Measurements from ENCODE around the gene CACNA2D3.

The CACNA2D3 gene

DNA sequence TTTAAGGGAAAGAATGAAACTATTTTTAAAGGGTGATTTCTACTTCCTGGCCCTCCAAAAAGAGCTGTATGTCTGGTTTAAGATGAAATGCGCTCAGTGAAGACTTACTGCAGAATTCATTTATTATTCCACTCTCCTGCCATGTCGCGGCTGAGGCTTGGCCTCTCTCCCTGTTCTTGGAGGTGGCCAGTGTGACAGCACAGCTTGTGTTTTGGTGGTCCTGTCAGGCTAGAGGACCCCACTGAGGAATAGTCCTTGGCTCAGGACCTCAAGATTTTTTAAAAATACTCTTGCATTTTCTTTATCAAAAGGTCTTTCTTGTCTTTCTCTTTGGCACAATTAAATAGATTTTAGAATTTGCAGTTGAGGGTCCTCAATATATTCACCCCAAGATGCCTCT lies 421.1 kb downstream of the CACNA2D3 start:
- no peak for DNase-seq

DNA sequence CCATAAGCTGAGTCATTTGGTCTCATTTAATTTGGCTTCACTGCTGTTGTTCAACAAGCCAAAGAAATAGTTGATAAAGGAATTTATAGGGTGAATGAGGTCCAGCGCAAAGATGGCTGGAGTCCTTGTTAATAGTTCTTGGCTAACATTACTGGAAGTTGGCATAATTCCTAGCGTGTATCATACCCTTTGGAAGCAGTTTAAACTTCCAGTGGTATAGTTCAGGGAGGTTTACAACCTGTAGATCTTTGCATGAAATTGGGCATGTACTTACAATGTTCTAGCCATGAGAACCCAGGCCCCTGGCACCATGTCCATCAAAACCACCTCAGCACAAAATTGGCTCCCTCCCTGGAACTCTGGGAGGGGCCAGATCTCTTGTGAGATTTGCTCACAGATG lies 424.7 kb downstream of the CACNA2D3 start:
- no peak for DNase-seq

DNA sequence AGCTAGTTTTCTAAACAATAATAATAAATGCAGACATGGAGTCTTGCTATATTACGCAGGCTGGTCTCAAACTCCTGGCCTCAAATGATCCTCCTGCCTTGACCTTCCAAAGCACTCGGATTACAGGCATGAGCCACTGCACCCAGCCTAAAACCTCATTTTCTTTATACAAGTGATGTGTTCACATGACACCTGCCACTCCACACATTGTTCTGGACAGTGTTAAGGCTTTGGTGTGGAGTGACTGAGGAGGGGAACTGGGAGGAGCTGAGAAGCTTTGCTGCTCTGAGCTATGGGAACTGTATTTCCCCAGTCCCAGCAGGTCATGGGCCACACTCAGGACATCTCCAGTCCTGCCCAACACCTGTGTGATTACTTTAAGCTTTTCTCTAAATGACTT lies 425.5 kb downstream of the CACNA2D3 start:
- no peak for DNase-seq

DNA sequence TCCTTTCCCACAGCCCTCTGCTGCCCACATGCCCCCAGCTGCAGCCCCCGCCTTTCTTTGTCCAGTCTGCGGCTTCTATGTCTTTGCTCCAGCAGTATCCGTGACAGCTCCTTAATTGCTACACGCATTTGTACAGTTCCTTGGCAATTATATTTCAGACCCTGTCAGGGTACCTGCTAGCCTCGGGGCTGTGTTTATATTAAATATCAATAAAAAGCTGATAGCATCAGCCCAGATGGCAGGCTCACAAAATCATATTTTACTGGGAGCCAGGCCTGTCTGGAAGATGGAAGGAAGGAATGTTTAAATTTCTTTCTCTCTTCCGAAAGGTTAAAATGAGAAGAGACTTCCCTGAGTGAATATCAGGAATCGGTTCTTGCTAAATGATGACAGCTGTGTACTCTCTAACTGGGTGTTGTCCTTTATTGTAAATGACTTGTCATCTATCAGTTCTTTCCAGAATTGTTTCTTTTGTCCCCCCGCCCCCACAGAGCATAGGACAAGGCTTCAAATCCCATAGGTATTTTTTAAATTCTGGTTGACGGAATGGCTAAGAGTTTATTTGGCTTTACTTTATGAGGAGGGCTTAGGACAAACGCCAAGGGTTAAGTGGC lies 427.4 kb downstream of the CACNA2D3 start:
- DNase-seq = no peak

DNA sequence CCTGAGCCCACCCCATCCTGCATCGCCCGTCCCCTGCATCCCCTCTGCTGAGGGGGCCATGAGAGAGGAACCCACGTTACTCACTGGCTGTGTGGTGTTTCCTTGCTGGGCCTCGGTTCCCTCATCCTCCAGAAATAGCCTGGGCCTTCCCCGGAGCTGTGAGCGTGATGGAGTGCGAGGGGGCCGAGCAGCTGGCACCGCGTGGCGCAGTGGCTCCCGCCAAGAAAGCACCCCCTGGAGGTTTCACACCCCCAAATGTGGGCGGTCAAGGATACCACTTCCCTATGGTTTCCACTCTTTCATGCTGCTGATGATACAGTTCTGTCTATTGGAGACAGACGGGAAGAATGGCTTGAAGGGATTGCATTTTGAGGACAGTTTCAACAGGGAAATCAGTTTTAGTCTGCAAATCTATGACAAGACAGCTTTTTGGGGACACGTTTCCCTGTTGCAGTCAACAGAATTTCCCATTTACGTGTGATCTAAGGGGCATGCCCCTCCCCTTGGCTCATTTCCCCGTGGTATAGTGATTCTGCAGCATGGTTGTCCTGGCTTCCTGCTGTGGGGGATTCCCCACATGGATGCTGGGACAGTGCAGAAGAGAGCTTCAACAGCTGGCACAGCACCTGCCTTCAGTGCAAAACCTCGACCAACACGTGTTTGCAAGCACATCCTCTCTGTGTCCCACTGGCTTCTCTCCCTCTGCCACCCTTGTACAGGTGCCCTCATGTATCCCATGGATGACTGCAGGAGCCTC lies 428.0 kb downstream of the CACNA2D3 start:
- no peak for DNase-seq

DNA sequence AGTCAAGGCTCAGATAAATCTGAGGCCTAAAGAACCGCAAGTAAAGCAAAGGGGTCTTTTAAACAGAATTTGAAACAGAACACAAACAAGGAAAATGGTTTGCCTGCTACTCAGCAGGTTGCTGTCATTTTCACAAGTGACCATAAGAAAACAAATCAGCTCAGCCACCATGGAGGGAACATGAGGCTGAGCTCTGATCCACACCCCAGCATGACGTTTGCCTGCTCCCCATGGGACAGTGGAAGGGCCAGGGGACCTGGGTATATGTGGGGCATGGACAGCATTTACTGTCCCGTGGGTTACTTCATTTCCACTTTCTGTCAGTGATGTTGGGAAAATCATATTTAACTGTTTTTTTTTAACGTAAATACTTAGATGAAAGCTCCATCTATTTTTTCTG lies 434.3 kb downstream of the CACNA2D3 start:
- no peak for DNase-seq

DNA sequence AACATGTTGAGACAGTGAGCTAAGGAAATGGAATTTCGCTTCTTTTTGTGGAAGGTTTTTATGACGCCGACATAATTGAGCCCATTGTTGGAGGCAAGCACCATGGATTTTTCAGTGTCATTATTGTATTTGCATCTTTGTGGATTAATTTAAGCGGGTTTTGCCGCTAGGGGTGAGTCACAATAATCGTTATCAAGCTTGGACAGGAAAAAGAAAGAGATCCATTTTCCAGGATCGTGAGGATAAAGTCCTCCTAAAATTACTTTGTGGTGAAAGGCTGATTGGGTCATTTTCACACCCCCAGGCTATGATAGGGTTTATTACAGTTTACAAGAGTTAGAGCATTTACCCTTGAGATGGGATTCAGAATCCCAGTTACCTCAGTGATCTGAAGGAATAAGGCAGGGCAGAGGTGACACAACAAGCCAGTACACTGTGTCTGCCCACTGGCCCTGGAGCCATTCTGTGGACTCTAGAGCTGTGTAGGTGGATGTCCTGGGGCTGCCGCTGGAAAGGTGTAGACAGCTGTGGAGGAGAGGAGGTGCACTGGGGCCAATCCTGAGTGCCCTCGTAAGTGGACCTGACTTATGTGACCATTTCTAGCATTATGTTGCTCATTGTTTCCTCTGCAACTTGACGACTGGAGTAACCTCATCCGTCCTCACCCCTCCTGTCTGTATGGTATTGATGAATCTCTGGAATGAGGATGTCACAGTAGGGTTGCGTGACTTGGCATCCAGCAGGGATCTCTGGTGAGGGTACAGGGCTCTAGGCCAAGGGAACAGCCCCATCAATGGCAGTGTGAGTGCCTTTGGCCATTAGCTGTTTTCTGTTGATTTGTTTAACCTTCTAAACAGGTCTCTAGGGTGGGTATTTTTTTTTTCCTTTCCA lies 435.4 kb downstream of the CACNA2D3 start:
- no peak for DNase-seq

DNA sequence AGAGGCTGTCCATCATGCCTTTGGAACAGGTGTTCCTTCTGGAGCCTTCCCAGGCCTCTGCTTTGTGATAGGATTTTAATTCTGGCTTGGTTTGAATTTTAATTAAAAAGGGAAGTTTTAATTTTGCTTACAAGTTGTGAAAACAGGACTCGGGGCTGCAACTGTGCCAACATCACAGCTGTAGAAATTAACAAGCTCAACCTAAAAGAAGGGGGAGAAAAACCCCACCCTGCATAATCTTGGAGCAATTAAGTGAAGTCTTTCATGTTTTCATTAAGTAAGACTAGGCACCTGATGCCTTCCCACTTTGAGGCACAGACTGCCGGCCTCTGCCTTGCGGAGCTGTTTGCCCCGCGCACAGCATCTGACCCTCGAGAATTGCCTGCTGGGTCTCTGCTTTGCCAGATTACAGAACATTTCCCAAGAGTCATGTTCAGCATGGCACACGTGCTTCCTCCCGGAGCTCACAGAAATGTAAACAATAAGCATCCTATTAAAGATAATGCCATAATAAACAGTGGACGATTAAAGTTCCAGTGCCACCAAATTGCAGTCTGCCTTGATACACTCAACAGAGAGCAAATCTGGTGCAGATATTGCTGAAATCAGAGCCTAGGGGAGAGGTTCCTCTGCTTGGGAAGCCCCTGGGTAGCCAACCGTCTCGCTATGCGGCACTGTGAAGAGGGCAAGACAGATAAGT lies 441.3 kb downstream of the CACNA2D3 start:
- no peak for DNase-seq

DNA sequence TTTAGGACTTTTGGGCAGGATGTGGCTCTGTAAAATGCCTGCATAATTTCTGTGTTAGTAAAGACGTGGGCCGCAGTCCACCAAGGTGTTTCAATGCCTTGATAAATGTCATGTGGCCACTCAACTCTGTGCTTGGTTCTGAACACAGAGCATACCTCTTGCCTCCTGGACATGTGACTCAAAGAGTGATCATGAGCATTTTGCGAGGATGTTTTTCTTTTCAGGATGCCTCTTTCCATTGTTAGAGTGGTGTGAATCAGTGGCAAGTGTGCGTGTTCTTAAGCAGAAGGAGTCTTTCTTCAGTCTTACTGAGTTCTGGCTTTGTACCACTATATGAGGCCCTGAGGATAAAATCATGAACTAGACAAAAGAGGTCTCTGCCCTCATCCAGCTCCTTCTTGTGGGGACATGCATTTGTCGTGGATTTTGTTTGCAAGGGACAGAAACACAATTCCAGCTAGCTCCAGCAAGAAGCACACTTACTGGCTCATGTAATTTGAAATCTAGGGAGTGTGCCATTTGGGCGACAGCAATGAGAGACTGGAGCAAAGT lies 442.1 kb downstream of the CACNA2D3 start:
- DNase-seq = no peak

DNA sequence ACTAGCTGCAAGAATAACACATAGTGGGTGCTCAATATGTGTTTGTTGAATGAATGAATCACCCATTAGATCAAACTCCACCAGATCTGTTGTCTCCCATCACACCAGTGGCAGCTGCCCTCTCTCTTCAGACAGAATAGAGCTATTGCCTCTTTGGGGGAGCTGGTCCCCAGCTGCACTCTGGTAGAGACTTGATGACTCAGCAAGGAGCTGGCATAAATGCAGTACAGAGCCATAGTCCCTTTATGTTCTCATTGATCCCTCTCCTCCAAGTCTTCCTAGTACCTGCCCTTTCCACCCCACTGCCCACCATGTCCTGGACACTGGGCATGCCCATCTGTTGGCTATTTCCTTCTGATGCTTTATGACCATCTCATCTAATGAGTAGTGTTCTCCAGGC lies 443.6 kb downstream of the CACNA2D3 start:
- DNase-seq = no peak

DNA sequence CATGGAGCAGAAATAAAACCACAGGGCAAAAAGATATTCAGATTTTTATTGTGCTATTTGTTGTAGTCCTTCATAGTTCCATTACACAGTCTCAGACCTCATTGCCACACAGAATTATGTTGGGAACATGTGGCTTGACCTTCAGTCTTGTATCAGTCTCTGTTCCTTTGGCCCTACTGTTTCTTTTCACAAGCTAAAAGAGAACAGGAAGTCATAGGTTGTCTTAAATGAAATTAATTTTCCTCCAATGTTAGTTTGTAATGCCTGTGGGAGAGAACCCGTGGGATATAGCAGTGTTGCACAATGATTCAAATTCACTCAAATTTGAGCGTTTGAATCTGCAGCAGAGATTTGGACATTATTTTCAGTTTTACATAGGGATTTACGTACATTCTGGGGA lies 445.6 kb downstream of the CACNA2D3 start:
- DNase-seq = no peak

DNA sequence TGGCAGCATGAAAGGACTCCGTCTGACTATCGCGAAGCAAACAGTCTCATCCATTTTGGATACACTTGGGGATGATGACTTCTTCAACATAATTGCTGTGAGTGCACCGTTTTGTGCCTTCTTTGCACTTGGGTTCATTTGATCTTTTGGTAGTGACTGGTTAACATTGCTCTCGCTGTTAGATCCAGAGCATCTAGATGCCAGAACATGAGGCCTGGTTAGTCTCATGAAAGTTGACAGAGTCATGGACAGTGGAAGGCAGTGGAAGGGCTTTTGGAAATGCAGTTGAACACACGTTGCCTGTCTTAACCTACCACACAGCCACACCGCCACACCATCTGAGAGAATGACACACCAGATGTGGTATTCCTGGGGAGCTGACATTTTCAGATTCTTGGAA lies 447.7 kb downstream of the CACNA2D3 start:
- DNase-seq = no peak

DNA sequence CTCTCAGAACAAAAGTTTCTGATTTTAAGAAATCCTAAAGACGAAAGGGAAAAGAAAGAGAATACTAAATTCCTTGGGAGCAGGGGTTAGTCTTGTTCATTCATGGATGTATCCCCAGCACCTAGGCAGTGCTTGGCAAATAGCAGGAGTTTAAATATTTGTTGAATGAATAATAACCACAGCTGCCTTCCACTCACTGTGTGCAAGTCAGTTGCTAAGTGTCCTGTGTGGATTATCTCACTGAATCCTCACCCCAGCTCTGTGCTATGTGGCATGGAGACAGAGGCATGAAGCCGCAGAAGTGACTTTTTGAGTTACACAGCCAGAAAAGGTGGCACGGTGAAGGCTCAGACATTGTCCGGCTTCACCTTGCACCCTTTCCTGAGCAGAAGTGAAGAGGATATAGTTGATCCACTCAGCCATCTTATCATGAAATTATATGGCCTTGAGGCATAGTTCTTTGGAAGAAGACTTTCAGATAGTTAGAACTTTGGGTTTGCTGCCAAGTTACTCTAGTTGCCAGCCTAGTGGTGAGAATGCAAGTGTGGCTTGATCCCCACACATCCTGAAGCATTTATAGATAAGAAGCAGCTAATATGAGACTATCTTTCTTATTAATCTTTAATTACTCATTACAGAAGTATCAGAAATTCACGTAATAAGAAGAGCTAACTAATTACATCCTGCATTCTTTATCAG lies 450.0 kb downstream of the CACNA2D3 start:
- DNase-seq = no peak

DNA sequence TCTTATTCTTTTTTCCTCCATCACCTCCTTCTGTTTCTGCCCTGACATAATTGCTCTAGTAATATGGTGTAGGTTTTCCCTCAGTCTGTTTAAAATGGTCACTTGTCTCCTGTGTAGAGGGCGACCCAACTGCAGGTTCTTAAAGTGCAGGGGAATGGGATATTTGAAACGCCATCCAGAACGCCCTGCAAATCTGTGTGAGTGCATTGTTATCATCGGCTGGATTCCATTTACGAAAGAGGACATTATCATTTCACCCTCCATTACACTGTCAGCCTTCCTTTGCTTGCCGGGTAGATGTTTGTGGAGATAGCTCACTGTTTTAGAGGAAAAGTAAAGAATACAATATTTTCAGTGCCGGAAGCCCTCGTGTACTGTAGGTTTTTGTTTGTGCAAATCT lies 451.5 kb downstream of the CACNA2D3 start:
- DNase-seq = no peak

DNA sequence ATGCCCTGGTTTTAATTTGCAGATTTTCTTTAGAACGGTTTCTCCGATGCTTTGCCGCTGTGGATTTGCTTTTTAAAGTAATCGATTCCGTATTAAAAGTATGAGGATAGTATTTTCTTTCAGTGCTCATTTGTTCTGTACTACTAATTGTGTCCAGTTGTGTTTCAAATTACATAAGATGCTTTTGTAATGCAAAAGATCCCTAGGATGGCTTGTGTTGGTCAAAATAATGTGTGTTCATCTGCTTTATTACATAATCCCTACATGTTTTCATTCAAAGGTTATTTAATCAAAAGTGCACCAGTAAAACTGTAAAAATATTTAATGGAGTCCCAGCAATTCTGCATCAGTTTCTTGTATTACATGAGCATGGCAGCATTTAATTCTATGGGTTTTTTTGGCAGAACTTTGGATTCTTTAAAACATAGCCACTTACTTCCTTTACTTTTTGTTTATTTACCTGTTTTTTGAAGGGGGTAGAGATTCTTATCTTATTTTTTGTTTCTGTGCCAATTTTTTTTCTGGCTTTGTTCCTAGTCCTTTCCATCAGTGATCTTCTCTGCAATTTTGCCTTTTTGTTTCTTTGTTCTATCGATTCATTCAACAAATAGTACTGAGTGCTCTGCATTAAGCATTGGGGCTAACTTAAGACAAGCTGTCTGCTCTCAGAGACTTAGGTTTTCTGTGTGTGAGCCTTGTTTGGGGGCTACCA lies 452.7 kb downstream of the CACNA2D3 start:
- DNase-seq = no peak

DNA sequence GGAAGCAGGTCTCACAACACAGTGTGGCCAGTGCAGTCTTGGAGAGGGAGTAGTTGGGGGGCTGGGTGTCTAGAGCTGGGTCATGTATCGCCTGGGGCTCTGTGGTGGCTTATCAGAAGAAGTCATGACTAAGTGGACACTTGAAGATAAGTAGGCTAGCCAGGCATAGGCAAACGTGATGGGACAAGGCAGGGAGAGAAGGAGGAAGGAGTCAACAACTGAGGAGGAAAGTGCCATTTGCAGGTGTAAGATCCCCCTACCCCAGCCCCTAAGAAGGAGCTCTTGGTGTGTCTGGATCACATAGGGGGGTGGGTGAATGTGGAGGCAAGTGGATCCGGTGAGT lies 453.2 kb downstream of the CACNA2D3 start:
- DNase-seq = no peak

DNA sequence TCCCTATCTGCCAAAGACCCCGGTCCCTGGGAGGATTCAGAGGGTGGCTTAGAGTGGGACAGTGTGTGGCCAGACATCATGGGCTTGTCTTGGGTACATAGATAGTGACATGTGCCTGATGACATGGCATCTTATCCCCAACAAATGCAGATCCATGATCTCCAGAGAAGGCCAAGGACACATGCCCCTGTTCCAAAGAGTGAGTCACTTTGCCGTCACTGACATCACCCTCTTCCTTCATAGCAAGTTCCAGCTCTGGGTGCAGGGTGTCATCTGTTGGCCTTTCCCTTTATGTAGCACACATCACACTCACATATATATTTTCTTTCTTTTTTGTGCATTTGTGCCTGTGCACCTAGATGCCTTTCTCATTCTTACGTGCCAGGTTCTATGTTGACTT lies 455.0 kb downstream of the CACNA2D3 start:
- DNase-seq = no peak

DNA sequence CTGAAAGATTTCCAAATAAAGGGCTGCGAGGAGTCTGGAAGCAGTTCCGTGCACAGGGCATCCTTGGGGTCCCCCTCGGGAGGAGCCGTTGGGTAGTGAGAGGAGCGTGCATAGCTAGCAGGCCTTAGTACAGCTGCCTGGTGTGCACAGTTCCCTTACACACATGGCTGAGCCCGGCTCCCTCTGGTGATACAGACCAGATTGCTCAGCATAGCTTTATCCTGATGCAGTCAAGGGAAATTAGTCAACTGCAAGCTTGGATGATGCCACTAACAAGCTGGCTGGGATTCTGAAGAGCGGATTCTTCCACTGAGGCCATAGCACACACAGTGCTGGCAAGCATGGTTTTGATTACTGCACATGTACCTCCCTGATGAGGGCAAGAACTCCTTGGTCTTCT lies 456.1 kb downstream of the CACNA2D3 start:
- DNase-seq = no peak

DNA sequence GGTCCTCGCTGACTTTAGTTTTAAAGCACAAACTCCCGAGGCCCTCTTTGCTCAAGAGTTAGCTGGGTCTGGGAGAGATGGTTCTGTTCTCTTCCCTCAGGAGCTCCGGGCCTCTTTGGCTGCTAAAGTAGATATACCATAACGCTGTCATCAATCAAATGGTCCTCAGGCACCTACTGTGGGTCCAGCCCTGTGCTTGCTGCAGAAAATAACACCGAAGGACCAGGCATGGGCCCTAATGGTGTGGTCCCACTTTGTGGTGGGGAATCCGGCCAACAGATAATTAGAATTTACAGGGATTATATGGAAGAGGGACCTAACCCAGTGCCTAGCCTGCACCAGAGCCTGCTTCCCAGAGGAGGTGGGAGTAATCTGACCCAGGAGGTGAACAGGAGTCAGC lies 458.1 kb downstream of the CACNA2D3 start:
- DNase-seq = no peak

DNA sequence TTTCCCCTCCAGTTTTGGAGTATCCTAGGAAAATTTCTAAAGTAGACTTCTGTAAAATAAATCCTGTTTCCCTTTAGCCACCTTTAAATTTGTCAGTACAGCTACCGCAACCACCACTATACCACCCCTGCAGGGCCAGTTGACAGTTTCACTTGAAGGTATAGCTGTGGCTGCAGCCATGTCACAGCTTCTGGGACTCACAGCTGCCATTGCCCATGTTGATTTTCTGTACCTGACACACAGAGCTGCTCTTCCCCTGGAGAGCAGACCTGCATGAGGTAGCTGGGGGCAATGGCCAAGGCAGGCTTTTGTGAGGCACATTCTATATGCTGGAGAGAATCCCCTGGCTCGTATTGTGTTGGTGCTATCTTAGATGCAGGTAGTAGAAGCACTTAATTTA lies 460.1 kb downstream of the CACNA2D3 start:
- no peak for DNase-seq

DNA sequence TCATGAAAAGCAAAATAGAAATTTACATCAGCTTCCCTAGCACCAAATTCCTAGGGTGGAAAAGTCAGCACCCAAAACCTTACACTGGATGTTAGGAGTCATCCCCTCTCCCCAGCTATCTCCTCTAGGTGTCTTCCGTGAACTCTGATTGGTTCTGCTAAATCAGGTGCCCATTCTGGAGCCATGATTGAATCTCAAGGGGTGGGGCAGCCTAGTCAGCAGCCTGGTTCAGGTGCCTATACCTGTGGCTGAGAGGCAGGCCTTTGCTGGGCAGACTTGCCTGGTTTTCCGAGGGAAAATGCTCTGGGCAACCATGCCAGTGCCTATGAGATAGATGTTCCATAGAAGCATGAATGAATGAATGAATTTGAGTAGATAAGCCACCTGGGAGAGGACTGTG lies 468.8 kb downstream of the CACNA2D3 start:
- no peak for DNase-seq

DNA sequence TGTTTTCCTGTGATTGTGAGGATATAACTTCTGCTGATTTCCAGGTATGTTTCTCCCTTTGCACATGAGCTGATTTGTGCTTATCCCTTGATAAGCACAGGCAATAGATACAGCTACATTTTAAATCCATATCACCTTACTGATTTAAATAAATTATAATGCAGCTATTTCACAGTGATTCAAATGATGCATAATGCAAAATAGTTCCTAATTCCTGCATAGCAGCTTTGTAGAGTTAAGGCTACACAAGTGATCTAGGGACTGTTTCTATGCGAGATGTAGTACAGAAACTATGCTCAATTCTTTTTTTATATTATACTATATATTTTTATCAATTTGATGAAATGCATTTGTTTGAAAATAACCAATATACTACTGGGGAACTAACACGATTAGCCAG lies 471.3 kb downstream of the CACNA2D3 start:
- no peak for DNase-seq
